IMR-90 (cell line): ENCODE data around the gene TMTC2. TPM values are rescaled to one million over a fixed set of nuclear protein-coding genes. Genes with fewer than 3 reads are reported as not detected.

ENCODE experiments used
- ATAC-seq: fragments of 200-7000 bp; cut with Tn5 transposase; 2 replicates; pipeline ENCODE4 v1.9.1; 2020; ENCODE audit warnings: low read depth, mild to moderate bottlenecking, moderate library complexity
- BruUV-seq: library from RNA; stranded (reverse); fragments of 400-500 nt; replicated peaks from 2 replicates; lab custom pipeline; 2021; lab: Mats Ljungman, UMichigan
- CTCF ChIA-PET: fragments of 300-600 bp; formaldehyde crosslinking; extraction: SDS; loops from one replicate; lab custom pipeline; 2021; ENCODE audit warnings: antibody characterized with exemption; lab: Yijun Ruan, JAX
- POLR2A ChIA-PET: fragments of 300-600 bp; sonication (Branson Sonifier 250); formaldehyde crosslinking; loops from one replicate; lab custom pipeline; 2022; ENCODE audit warnings: antibody characterized with exemption; ENCODE audit not compliant: unreplicated experiment; lab: Charles Lee
- DNase-seq: peaks from one replicate; pipeline ENCODE4 v3.0.0; 2013
- H2AFZ ChIP-seq: replicated peaks from 2 replicates; pipeline ENCODE3; 2013; ENCODE audit warnings: low read length, mild to moderate bottlenecking; ENCODE audit not compliant: poor library complexity
- H2AK5ac ChIP-seq: 2 replicates; pipeline ENCODE4 v1.6.1; 2013; ENCODE audit warnings: low read depth, low read length, inconsistent platforms
- H2AK9ac ChIP-seq: replicated peaks from 2 replicates; pipeline ENCODE3; 2013; ENCODE audit warnings: mild to moderate bottlenecking, low read depth, low read length, moderate library complexity; ENCODE audit not compliant: poor library complexity
- H2BK120ac ChIP-seq: 2 replicates; pipeline ENCODE4 v1.6.1; 2013; ENCODE audit warnings: low read depth, low read length, inconsistent platforms
- H2BK15ac ChIP-seq: 3 replicates; pipeline ENCODE4 v1.6.1; 2013; ENCODE audit warnings: low read depth, low read length, inconsistent platforms
- H2BK20ac ChIP-seq: 2 replicates; pipeline ENCODE4 v1.6.1; 2013; ENCODE audit warnings: low read depth, mild to moderate bottlenecking, inconsistent platforms, low read length, moderate library complexity
- H2BK5ac ChIP-seq: 2 replicates; pipeline ENCODE4 v1.6.1; 2013; ENCODE audit warnings: mild to moderate bottlenecking, low read depth, low read length, inconsistent platforms; ENCODE audit not compliant: poor library complexity, severe bottlenecking
- H3K14ac ChIP-seq: replicated peaks from 2 replicates; pipeline ENCODE4 v1.6.1; 2013; ENCODE audit warnings: low read depth, low read length, inconsistent platforms
- H3K18ac ChIP-seq: 2 replicates; pipeline ENCODE4 v1.6.1; 2013; ENCODE audit warnings: low read depth, low read length, control low read depth
- H3K23ac ChIP-seq: 2 replicates; pipeline ENCODE4 v1.6.1; 2013; ENCODE audit warnings: low read depth, low read length, inconsistent platforms
- H3K27ac ChIP-seq: 2 replicates; pipeline ENCODE4 v1.5.1; 2013; ENCODE audit warnings: mild to moderate bottlenecking, control low read depth, low read length; ENCODE audit not compliant: insufficient read depth
- H3K27me3 ChIP-seq: 2 replicates; pipeline ENCODE4 v1.6.1; 2013; ENCODE audit warnings: low read length; ENCODE audit not compliant: control insufficient read depth, insufficient read depth
- H3K36me3 ChIP-seq: 2 replicates; pipeline ENCODE4 v1.6.1; 2013; ENCODE audit warnings: low read length, mixed read lengths; ENCODE audit not compliant: control insufficient read depth, insufficient read depth
- H3K4ac ChIP-seq: 2 replicates; pipeline ENCODE4 v1.6.1; 2013; ENCODE audit warnings: low read depth, low read length, inconsistent platforms
- H3K4me1 ChIP-seq: 2 replicates; pipeline ENCODE4 v1.6.1; 2013; ENCODE audit warnings: low read length, mixed read lengths; ENCODE audit not compliant: control insufficient read depth, insufficient read depth
- H3K4me2 ChIP-seq: 2 replicates; pipeline ENCODE4 v1.6.1; 2013; ENCODE audit warnings: low read depth, mild to moderate bottlenecking, control low read depth, low read length, moderate library complexity
- H3K4me3 ChIP-seq: 2 replicates; pipeline ENCODE4 v1.5.1; 2013; ENCODE audit warnings: low read depth, mild to moderate bottlenecking, control low read depth, low read length, moderate library complexity; ENCODE audit not compliant: insufficient read depth
- H3K56ac ChIP-seq: 2 replicates; pipeline ENCODE4 v1.6.1; 2013; ENCODE audit warnings: low read length, inconsistent platforms; ENCODE audit not compliant: insufficient read depth; ENCODE audit errors: extremely low read depth
- H3K79me1 ChIP-seq, 2 experiments: 2 replicates each; pipeline ENCODE4 v1.6.1; 2013; ENCODE audit warnings: low read length in 2 of 2, inconsistent platforms in 1 of 2, low read depth in 1 of 2
- H3K9ac ChIP-seq: 2 replicates; pipeline ENCODE4 v1.6.1; 2013; ENCODE audit warnings: low read depth, low read length, control low read depth
- H3K9me1 ChIP-seq: 2 replicates; pipeline ENCODE4 v1.6.1; 2013; ENCODE audit warnings: low read length, inconsistent platforms; ENCODE audit not compliant: insufficient read depth
- H3K9me3 ChIP-seq: 2 replicates; pipeline ENCODE4 v1.6.1; 2013; ENCODE audit warnings: low read length; ENCODE audit not compliant: control insufficient read depth, insufficient read depth
- H4K20me1 ChIP-seq: 2 replicates; pipeline ENCODE4 v1.6.1; 2013; ENCODE audit warnings: low read length, inconsistent platforms; ENCODE audit not compliant: insufficient read depth
- H4K5ac ChIP-seq: 2 replicates; pipeline ENCODE4 v1.6.1; 2013; ENCODE audit warnings: mild to moderate bottlenecking, low read depth, low read length, control low read depth
- H4K8ac ChIP-seq, 2 experiments: 2 replicates each; pipeline ENCODE4 v1.6.1; 2013; ENCODE audit warnings: low read depth in 2 of 2, low read length in 2 of 2, control low read depth in 1 of 2, inconsistent platforms in 1 of 2
- H4K91ac ChIP-seq: 2 replicates; pipeline ENCODE4 v1.6.1; 2013; ENCODE audit warnings: low read depth, low read length, inconsistent platforms; ENCODE audit not compliant: insufficient read depth
- BHLHE40 ChIP-seq: fragments of 150-350 bp; IDR thresholded peaks from 2 replicates; pipeline ENCODE4 v1.6.1; 2016; ENCODE audit warnings: mild to moderate bottlenecking, low read depth, low read length
- CEBPB ChIP-seq: IDR thresholded peaks from 2 replicates; pipeline ENCODE4 v1.6.1; 2012; ENCODE audit warnings: low read depth, low read length, improper control_type of control experiment
- CHD1 ChIP-seq: IDR thresholded peaks from 2 replicates; pipeline ENCODE4 v1.6.1; 2012; ENCODE audit warnings: low read depth, low read length, improper control_type of control experiment
- CTCF ChIP-seq: conservative IDR thresholded peaks from 2 replicates; pipeline ENCODE4 v1.5.1; 2012; ENCODE audit warnings: mild to moderate bottlenecking, low read depth, low read length, improper control_type of control experiment
- ELK1 ChIP-seq: fragments of 150-350 bp; IDR thresholded peaks from 2 replicates; pipeline ENCODE4 v1.6.1; 2016; ENCODE audit warnings: low read depth, mild to moderate bottlenecking, low read length, moderate library complexity, borderline replicate concordance
- FOS ChIP-seq: fragments of 150-350 bp; IDR thresholded peaks from 2 replicates; pipeline ENCODE4 v1.6.1; 2016; ENCODE audit warnings: low read depth, low read length
- MAFK ChIP-seq: IDR thresholded peaks from 2 replicates; pipeline ENCODE4 v1.6.1; 2012; ENCODE audit warnings: low read depth, low read length, improper control_type of control experiment
- MAZ ChIP-seq: IDR thresholded peaks from 2 replicates; pipeline ENCODE4 v1.6.1; 2012; ENCODE audit warnings: low read depth, mild to moderate bottlenecking, low read length, improper control_type of control experiment, moderate library complexity, borderline replicate concordance
- MXI1 ChIP-seq: IDR thresholded peaks from 2 replicates; pipeline ENCODE4 v1.6.1; 2012; ENCODE audit warnings: low read depth, mild to moderate bottlenecking, low read length, moderate library complexity, borderline replicate concordance
- NFE2L2 ChIP-seq: fragments of 150-350 bp; IDR thresholded peaks from 2 replicates; pipeline ENCODE4 v1.6.1; 2016; ENCODE audit warnings: low read depth, mild to moderate bottlenecking, low read length
- POLR2A ChIP-seq: IDR thresholded peaks from 2 replicates; pipeline ENCODE4 v1.6.1; 2012; ENCODE audit warnings: mild to moderate bottlenecking, low read depth, low read length
- RAD21 ChIP-seq: IDR thresholded peaks from 2 replicates; pipeline ENCODE4 v1.6.1; 2012; ENCODE audit warnings: low read length, improper control_type of control experiment
- SMC3 ChIP-seq: fragments of 150-350 bp; IDR thresholded peaks from 2 replicates; pipeline ENCODE4 v1.6.1; 2016; ENCODE audit warnings: low read depth, mild to moderate bottlenecking, antibody characterized with exemption, low read length, moderate library complexity
- USF2 ChIP-seq: fragments of 150-350 bp; IDR thresholded peaks from 2 replicates; pipeline ENCODE4 v1.6.1; 2017; ENCODE audit warnings: mild to moderate bottlenecking, antibody characterized with exemption, low read length, low read depth
- WGBS, 2 experiments: methylation state at CpG; one replicate each; pipeline versions ENCODE4 v1.1.5 to v1.1.7; 2013; ENCODE audit warnings: missing lambda C conversion rate in 2 of 2; ENCODE audit not compliant: insufficient read length in 1 of 2; ENCODE audit errors: extremely low coverage in 2 of 2; 5-methylcytosine and 5-hydroxymethylcytosine counted together
- dilution Hi-C: fragments of 300-500 bp; cut with HindIII; formaldehyde crosslinking; loops from one replicate; pipeline ENCODE4 v1.14.3; 2018; ENCODE audit warnings: low sequenced_read_pairs; ENCODE audit not compliant: unreplicated experiment
- in situ Hi-C: fragments of 300-500 bp; cut with MboI; formaldehyde crosslinking; loops from 3 replicates; pipeline ENCODE4 v1.14.3; 2019; ENCODE audit warnings: low sequenced_read_pairs, inconsistent platforms, mixed read lengths
- intact Hi-C: fragments of 100-400 bp; cut with micrococcal nuclease; formaldehyde crosslinking; loops from 2 replicates; pipeline ENCODE4 v1.10.0; 2022
- polyA plus RNA-seq, 3 experiments: library from polyadenylated mRNA; depleted of rRNA; stranded (reverse); fragments of >200 nt; gene quantifications; 2 replicates each; pipeline ENCODE4 v1.2.3, GENCODE V29; 2012; ENCODE audit warnings: low replicate concordance in 1 of 3
- total RNA-seq: library from RNA; depleted of rRNA; stranded (reverse); fragments of >200 nt; gene quantifications from 2 replicates; pipeline ENCODE4 v1.2.3, GENCODE V29; 2012

TMTC2 gene
- total and polyA plus RNA-seq, 2 of the 4 experiments (the other 2 are of a cell fraction) = 0.56 to 1.4 TPM

GRCh38 chr12:83150465-83151189, 463.9 kb downstream of the TMTC2 start:
- Histone ChIP-seq H4K5ac (no peak overlapping the region), H3K4me2 (no peak overlapping the region), H3K14ac (no peak overlapping the region), H2AFZ (no peak overlapping the region), H3K23ac (no peak overlapping the region), H2AK5ac (no peak overlapping the region), H2BK5ac (no peak overlapping the region), H3K4me1 (no peaks in the 10 kb centered on the region), H3K9me3 (peaks cover 3% of the 10 kb centered on the region; the same call in 1 of the 2 replicates), H3K79me1 (no peaks in the 10 kb centered on the region), H3K56ac (no peak overlapping the region), H2BK20ac (no peak overlapping the region), H2AK9ac (no peak overlapping the region), H3K9me1 (no peaks in the 10 kb centered on the region), H4K91ac (no peak overlapping the region), H3K36me3 (no peaks in the 10 kb centered on the region), H4K20me1 (no peaks in the 10 kb centered on the region), H3K27me3 (no peaks in the 10 kb centered on the region), H3K27ac (no peak overlapping the region), H3K4me3 (no peak overlapping the region), H3K18ac (no peak overlapping the region), H3K4ac (no peak overlapping the region), H4K8ac (no peak overlapping the region), H2BK15ac (no peak overlapping the region), H3K9ac (no peak overlapping the region), H2BK120ac (no peak overlapping the region)
- 65% methylated on average over 2 of the region's 3 CpGs; no CpG with 5 or more reads in 1 of the 2 experiments for WGBS, 2 experiments
- dilution Hi-C loops (no loop called here), intact Hi-C loops (no loop called here), in situ Hi-C loops (no loop called here)
- POLR2A ChIA-PET = no interaction called here
- BruUV-seq = no TSS peak
- DNase-seq (no peak), ATAC-seq (no peak)
- CTCF ChIA-PET = no interaction called here
- TF ChIP-seq CHD1 (no peak), USF2 (no peak), MXI1 (no peak), SMC3 (no peak), ELK1 (no peak), MAZ (no peak), RAD21 (no peak), POLR2A (no peak), NFE2L2 (no peak), MAFK (no peak), BHLHE40 (no peak), CTCF (no peak), FOS (no peak), CEBPB (no peak)
